ENCODE data around the gene POLD3. TPM values are rescaled to one million over a fixed set of nuclear protein-coding genes. Genes with fewer than 3 reads are reported as not detected.

POLD3 gene
- total RNA-seq, 3 donors from 2014 or later = 9.8 to 23.3 (median 16.7) TPM

DNA sequence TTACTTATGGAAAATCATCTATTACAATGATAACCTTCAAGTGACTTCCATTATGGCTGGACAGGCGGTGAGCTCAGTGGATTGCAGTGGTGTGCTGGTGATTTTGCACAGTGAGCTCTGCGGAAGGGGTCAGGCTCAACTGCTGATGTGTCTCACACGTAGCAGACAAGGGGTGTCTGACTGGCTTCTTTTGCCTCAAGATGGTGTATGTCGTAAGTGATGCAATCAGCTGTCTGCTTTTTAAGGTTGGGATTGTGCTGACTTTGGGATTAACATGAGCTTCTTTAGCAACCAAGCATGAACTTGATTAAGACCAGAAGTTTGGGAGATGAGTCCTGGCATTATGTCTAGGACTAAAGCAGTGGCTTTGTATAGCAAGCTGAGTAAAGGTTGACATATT, 49.5 kb downstream of the POLD3 start:
- intact Hi-C loops (cut with DNase I; ENCODE audit: low total_unique reads) = no loop called here
- Histone ChIP-seq H3K27ac (no peak overlapping the region), H3K4me3 (no peak overlapping the region), H3K9me3 (no peaks in the 10 kb centered on the region), H3K4me1 (no peaks in the 10 kb centered on the region), H3K36me3 (no peaks in the 10 kb centered on the region), H3K27me3 (no peaks in the 10 kb centered on the region)
- TF ChIP-seq POLR2AphosphoS5 (IDR thresholded peaks at IDR 0.05) (no peak), POLR2A (IDR thresholded peaks at IDR 0.05) (no peak)
- TF ChIP-seq, protein P1, sequence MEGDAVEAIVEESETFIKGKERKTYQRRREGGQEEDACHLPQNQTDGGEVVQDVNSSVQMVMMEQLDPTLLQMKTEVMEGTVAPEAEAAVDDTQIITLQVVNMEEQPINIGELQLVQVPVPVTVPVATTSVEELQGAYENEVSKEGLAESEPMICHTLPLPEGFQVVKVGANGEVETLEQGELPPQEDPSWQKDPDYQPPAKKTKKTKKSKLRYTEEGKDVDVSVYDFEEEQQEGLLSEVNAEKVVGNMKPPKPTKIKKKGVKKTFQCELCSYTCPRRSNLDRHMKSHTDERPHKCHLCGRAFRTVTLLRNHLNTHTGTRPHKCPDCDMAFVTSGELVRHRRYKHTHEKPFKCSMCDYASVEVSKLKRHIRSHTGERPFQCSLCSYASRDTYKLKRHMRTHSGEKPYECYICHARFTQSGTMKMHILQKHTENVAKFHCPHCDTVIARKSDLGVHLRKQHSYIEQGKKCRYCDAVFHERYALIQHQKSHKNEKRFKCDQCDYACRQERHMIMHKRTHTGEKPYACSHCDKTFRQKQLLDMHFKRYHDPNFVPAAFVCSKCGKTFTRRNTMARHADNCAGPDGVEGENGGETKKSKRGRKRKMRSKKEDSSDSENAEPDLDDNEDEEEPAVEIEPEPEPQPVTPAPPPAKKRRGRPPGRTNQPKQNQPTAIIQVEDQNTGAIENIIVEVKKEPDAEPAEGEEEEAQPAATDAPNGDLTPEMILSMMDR (IDR thresholded peaks at IDR 0.05) = no peak
- DNase-seq (ENCODE audit: low spot score in 2 of 2) = no peak

DNA sequence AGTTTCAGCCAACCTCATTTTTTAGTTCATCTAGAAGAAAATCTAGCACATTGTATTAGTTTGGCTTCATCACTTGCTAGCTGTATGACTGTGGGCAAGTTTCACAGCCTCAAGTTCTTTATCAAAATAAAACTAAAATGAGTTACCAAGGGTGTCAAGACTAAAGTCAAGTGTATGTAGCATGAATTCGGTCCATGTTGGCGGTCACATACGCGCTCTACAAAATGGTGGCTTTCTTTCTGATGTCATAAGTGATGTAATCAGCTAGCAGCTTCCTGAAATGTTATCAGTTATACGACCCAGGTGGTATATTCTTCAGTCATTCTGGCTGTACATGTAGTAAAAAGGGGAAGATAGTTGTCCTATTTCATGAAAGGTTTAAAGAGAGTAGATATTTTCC, 50.5 kb downstream of the POLD3 start:
- H3K4me1 ChIP-seq = no peaks in the 10 kb centered on the region
- H3K36me3 ChIP-seq = no peaks in the 10 kb centered on the region
- DNase-seq (ENCODE audit: low spot score in 2 of 2) = no peak
- no peak overlapping the region for H3K27ac ChIP-seq
- TF ChIP-seq, protein P1 (IDR thresholded peaks at IDR 0.05) = no peak
- TF ChIP-seq POLR2A (IDR thresholded peaks at IDR 0.05) (no peak), POLR2AphosphoS5 (IDR thresholded peaks at IDR 0.05) (no peak)
- no peaks in the 10 kb centered on the region for H3K9me3 ChIP-seq
- intact Hi-C loops (cut with DNase I; ENCODE audit: low total_unique reads) = no loop called here
- H3K4me3 ChIP-seq = no peak overlapping the region
- no peaks in the 10 kb centered on the region for H3K27me3 ChIP-seq

DNA sequence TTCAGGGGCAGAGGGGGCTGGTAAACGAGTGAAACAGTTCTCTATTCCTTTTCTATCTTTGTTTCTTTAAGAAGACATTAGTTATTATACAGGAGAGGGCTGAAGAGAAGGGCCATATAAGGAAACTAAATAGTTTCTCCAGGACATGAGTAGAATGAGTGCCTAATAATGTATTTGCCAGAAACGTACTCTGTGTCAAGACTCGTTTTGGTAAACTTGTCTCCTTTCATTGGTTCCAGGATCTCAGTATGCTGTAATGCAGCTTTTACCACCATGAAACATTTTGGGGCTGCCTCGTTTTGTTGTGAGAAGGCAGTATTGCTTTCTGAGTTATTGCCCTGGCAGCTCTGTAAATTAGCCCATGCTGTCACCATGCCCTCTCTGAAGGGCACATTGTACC, 51.7 kb downstream of the POLD3 start:
- no peak for DNase-seq (ENCODE audit: low spot score in 2 of 2)
- intact Hi-C loops (cut with DNase I; ENCODE audit: low total_unique reads) = loop anchor here (2.0 kb wide), 1 partner anchor 21 kb away; no protein-coding TSS in a partner anchor
- H3K27ac ChIP-seq = no peak overlapping the region
- H3K27me3 ChIP-seq = no peaks in the 10 kb centered on the region
- H3K4me3 ChIP-seq = no peak overlapping the region
- TF ChIP-seq POLR2AphosphoS5 (IDR thresholded peaks at IDR 0.05) (no peak), POLR2A (IDR thresholded peaks at IDR 0.05) (no peak)
- TF ChIP-seq, protein P1 (IDR thresholded peaks at IDR 0.05) = no peak
- no peaks in the 10 kb centered on the region for H3K36me3 ChIP-seq
- no peaks in the 10 kb centered on the region for H3K9me3 ChIP-seq
- H3K4me1 ChIP-seq = no peaks in the 10 kb centered on the region

DNA sequence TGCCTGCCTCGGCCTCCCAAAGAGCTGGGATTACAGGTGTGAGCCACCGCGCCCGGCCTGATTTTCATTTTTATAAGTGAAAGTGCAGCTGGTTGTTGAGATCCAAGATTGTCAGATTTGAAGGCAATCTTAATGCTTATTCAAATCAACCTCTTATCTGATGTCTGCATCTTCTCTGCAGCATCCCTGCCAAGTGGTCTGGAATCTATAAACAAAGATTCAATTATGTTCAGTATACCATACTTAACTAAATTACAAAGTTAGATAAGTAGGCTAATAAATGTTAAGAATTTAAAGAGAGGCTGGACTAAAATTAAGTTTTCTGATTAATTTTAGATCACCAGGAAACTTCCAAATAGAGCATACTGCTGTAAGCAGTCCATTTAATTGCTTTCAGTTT, 53.8 kb downstream of the POLD3 start:
- Histone ChIP-seq H3K4me3 (no peak overlapping the region), H3K9me3 (no peaks in the 10 kb centered on the region), H3K36me3 (no peaks in the 10 kb centered on the region), H3K27me3 (no peaks in the 10 kb centered on the region), H3K4me1 (no peaks in the 10 kb centered on the region), H3K27ac (no peak overlapping the region)
- intact Hi-C loops (cut with DNase I; ENCODE audit: low total_unique reads) = no loop called here
- TF ChIP-seq POLR2A (IDR thresholded peaks at IDR 0.05) (no peak), POLR2AphosphoS5 (IDR thresholded peaks at IDR 0.05) (no peak)
- TF ChIP-seq, protein P1 (IDR thresholded peaks at IDR 0.05) = no peak
- no peak for DNase-seq (ENCODE audit: low spot score in 2 of 2)

DNA sequence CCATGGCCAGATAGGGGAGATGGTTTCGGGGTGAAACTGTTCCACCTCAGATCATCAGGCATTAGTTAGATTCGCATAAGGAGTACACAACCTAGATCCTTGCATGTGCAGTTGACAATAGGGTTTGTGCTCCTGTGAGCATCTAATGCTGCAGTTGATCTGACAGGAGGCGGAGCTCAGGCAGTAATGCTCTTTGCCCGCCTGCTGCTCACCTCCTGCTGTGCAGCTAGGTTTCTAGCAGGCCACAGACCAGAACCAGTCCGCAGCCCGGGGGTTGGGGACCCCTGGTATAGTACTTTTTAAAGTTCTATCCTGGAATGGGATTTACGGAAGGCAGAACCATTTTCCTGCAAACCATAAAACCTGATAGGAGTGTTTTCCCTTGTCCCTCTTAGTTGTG, 54.6 kb downstream of the POLD3 start:
- TF ChIP-seq POLR2A (IDR thresholded peaks at IDR 0.05) (no peak), POLR2AphosphoS5 (IDR thresholded peaks at IDR 0.05) (no peak)
- TF ChIP-seq, protein P1 (IDR thresholded peaks at IDR 0.05) = no peak
- DNase-seq (ENCODE audit: low spot score in 2 of 2) = no peak
- Histone ChIP-seq H3K36me3 (no peaks in the 10 kb centered on the region), H3K27me3 (no peaks in the 10 kb centered on the region), H3K4me1 (no peaks in the 10 kb centered on the region), H3K4me3 (no peak overlapping the region), H3K9me3 (no peaks in the 10 kb centered on the region), H3K27ac (no peak overlapping the region)
- intact Hi-C loops (cut with DNase I; ENCODE audit: low total_unique reads) = no loop called here

All from breast epithelium (tissue), 4 donors.